Activated CD4-positive, alpha-beta T cell treated with anti-CD3 and anti-CD28 coated beads, Interleukin-2, amount 10 ng/mL, durations not matched to agents 7 days and 5 days (primary cell): ENCODE measurements around the gene FAT1. TPM values are rescaled to one million over a fixed set of nuclear protein-coding genes. Genes with fewer than 3 reads are reported as not detected.
A peak's percentile ranks its signal among the peaks of the same experiment; 100 is the strongest.

Source experiments
- CTCF ChIA-PET: fragments of 350-600 bp; sonication (Branson Sonifier 250); formaldehyde crosslinking; loops from one replicate; lab custom pipeline; 2021; ENCODE audit warnings: antibody characterized with exemption; lab: Charles Lee
- POLR2A ChIA-PET: fragments of 350-600 bp; sonication (Branson Sonifier 250); formaldehyde crosslinking; loops from one replicate; lab custom pipeline; 2021; ENCODE audit warnings: antibody characterized with exemption; lab: Charles Lee
- DNase-seq: peaks from one replicate; pipeline ENCODE4 v3.0.0-alpha.2; 2020
- H3K27ac Mint-ChIP-seq: one replicate; pipeline ENCODE4 v1.8.0; 2021; ENCODE audit warnings: mild to moderate bottlenecking, moderate library complexity, mixed read lengths
- H3K27me3 Mint-ChIP-seq: one replicate; pipeline ENCODE4 v1.8.0; 2021; ENCODE audit warnings: mixed read lengths
- H3K36me3 Mint-ChIP-seq: one replicate; pipeline ENCODE4 v1.8.0; 2021; ENCODE audit warnings: low read depth, mixed read lengths
- H3K4me1 Mint-ChIP-seq: one replicate; pipeline ENCODE4 v1.8.0; 2021; ENCODE audit warnings: mixed read lengths
- H3K4me3 Mint-ChIP-seq: one replicate; pipeline ENCODE4 v1.8.0; 2021; ENCODE audit warnings: mild to moderate bottlenecking, moderate library complexity, mixed read lengths
- H3K9me3 Mint-ChIP-seq: one replicate; pipeline ENCODE4 v1.8.0; 2021; ENCODE audit warnings: mixed read lengths
- total RNA-seq, 2 experiments: library from RNA; stranded (reverse); gene quantifications; one replicate each; pipeline ENCODE4 v1.2.3, GENCODE V29; 2021

Gene FAT1
- total RNA-seq, 2 experiments from 2014 or later = 0.27 to 0.30 TPM

- no peaks in the 10 kb centered on the region for H3K9me3 Mint-ChIP-seq
- POLR2A ChIA-PET = no interaction called here
- peaks cover 8% of the 10 kb centered on the region for H3K36me3 Mint-ChIP-seq
- H3K27ac Mint-ChIP-seq = peak overlapping the region; percentile 50
- peaks cover 18% of the 10 kb centered on the region for H3K4me1 Mint-ChIP-seq
- H3K4me3 Mint-ChIP-seq = peak overlapping the region; percentile 51
- CTCF ChIA-PET = no interaction called here
- DNase-seq = no peak
- peaks cover 53% of the 10 kb centered on the region for H3K27me3 Mint-ChIP-seq
Measured at GRCh38 chr4:186726426-186727168, 2.9 kb upstream of the FAT1 start.

GRCh38 chr4:186725469-186726425 is 2.1 kb upstream of the FAT1 start:
- Mint-ChIP-seq H3K4me3 (peak overlapping the region; percentile 40), H3K27ac (peak overlapping the region; percentile 2), H3K4me1 (peaks cover 18% of the 10 kb centered on the region), H3K9me3 (peaks cover 5% of the 10 kb centered on the region), H3K36me3 (peaks cover 8% of the 10 kb centered on the region), H3K27me3 (peaks cover 58% of the 10 kb centered on the region)
- POLR2A ChIA-PET = no interaction called here
- DNase-seq = no peak
- CTCF ChIA-PET = no interaction called here

DNA sequence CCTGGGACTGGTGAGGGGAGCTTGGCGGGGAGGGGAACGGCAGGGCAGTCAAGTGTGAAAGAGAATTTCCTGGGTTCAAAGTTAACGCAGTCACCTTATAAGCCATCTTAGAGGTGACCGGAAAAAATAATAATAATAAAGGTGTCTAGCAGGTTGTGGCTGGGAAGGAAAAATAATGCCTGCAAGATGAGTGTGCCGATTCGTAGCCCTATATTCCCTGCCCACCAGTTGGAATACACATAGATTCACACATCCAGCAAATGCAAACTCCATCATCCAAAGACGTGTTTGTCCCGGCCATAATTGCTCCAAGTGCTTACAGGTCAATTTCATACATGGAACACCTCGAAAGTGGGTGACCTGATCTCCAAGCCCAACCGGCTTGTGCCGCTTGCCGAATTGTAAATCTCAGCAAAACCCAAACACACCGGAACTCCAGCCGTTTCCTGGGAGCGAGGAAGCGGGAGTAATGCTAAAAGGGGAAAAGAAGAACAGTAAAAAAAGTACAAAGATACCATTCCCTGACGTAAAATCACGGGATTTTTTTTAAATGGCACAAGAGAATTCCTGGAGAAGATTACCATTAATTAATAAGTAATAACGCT is 1.3 kb upstream of the FAT1 start:
- H3K4me3 Mint-ChIP-seq = peak overlapping the region; percentile 43
- H3K27me3 Mint-ChIP-seq = peaks cover 58% of the 10 kb centered on the region
- peak overlapping the region; percentile 36 for H3K27ac Mint-ChIP-seq
- peaks cover 5% of the 10 kb centered on the region for H3K9me3 Mint-ChIP-seq
- DNase-seq = no peak
- peaks cover 8% of the 10 kb centered on the region for H3K36me3 Mint-ChIP-seq
- POLR2A ChIA-PET = no interaction called here
- CTCF ChIA-PET = no interaction called here
- peaks cover 18% of the 10 kb centered on the region for H3K4me1 Mint-ChIP-seq

DNA sequence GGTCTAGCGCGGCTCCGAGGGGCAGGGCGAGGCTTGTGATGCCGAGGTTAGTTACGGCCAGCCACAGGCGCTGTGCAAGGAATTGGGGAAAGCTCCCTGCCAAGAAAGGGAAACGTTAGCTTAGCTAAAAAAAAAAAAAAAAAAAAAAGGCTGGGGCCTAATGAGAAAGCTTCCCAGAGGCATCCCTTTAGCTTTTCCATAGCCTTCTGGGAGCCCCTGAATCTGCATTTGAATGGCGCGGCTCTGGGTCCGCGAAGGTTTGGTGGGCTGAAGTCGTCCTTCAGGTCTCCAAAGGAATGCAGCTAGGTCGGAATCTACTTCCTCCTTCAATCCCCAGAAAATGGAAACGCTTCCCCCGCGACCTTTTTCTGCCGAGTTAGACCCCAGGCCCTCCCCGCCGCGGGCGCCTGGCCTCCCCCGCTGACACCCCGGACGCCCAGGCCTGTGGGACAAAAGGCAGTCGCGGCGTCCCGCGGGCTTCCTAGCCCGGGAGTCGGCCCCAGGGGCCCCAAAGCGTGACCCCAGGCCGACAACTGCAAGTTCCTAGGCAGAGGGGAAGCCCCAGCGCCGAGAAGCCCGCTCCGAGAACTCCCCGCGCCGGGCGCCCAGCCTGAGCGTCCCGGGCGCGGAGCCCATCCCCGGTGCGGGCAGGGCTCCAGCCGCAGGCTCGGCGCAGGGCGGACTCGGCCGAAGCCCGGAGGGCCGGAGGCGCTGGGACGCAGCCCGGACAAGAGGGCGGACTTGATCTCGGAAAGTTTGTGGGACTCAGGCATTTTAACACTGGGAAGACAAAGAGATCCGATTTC is 605 bp upstream of the FAT1 start:
- Mint-ChIP-seq H3K4me3 (peak overlapping the region; percentile 43), H3K27me3 (peaks cover 58% of the 10 kb centered on the region), H3K4me1 (peaks cover 18% of the 10 kb centered on the region), H3K9me3 (peaks cover 5% of the 10 kb centered on the region), H3K27ac (peak overlapping the region; percentile 36), H3K36me3 (peaks cover 8% of the 10 kb centered on the region)
- CTCF ChIA-PET = no interaction called here
- DNase-seq = no peak
- POLR2A ChIA-PET = no interaction called here

DNA sequence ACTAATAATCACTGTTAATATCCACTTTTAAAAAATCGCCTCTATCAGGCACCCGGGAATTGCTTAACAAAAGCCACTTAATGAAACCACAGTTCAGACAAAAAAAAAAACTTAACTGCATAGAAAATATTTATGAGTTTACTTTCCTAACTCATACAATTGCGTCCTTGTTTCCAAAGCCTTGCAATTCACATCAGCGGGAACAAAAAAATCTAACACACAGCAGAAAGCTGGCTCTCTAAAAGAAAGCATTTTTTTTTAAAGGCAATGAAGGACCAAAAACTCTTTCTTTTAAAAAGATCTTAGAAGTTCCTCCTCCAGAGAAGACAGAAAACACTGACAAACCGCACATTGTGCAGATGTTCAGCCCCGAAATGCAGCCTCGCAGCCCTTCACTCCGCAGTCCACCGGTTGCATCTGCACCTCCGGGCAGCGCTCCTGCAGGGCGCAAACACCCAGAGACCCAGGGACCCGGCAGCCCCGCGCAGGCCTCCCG is 812 bp downstream of the FAT1 start:
- Mint-ChIP-seq H3K27me3 (peaks cover 50% of the 10 kb centered on the region), H3K4me3 (peak overlapping the region; percentile 51), H3K27ac (peak overlapping the region; percentile 75), H3K9me3 (peaks cover 9% of the 10 kb centered on the region), H3K4me1 (peaks cover 18% of the 10 kb centered on the region), H3K36me3 (peaks cover 8% of the 10 kb centered on the region)
- POLR2A ChIA-PET = no interaction called here
- DNase-seq = no peak
- CTCF ChIA-PET = interaction anchor here (0.5 kb wide), 1 partner anchor 37 kb away, joined by 3 read pairs; no protein-coding TSS in a partner anchor

- Mint-ChIP-seq H3K4me3 (no peak overlapping the region), H3K27me3 (peaks cover 26% of the 10 kb centered on the region), H3K27ac (no peak overlapping the region), H3K9me3 (peaks cover 17% of the 10 kb centered on the region), H3K36me3 (peaks cover 8% of the 10 kb centered on the region), H3K4me1 (peaks cover 9% of the 10 kb centered on the region)
- DNase-seq = no peak
- ChIA-PET CTCF (no interaction called here), POLR2A (no interaction called here)
Measured at GRCh38 chr4:186719925-186720694, 3.5 kb downstream of the FAT1 start.

DNA sequence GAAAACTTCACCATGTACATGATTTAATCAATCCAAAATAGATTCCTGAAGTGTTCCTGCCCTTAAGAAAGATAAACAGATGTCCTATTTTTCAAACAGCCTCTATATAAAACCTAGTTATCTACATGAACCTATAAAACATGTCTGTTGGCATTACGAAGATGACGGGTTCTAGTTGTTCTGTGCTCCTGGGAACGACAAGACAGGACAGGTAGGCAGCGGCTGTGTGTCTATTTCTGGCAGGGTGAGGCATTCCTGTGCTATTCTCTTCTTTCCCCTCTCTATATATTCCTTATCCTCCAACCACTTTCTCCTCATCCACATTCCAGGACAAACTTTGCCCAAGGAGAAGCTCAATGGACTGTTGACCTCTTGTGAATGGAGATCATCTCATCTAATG is 6.1 kb downstream of the FAT1 start:
- no peaks in the 10 kb centered on the region for H3K36me3 Mint-ChIP-seq
- CTCF ChIA-PET = no interaction called here
- POLR2A ChIA-PET = no interaction called here
- no peak overlapping the region for H3K4me3 Mint-ChIP-seq
- DNase-seq = no peak
- no peaks in the 10 kb centered on the region for H3K4me1 Mint-ChIP-seq
- peaks cover 15% of the 10 kb centered on the region for H3K27me3 Mint-ChIP-seq
- H3K9me3 Mint-ChIP-seq = peaks cover 20% of the 10 kb centered on the region
- H3K27ac Mint-ChIP-seq = no peak overlapping the region

DNA sequence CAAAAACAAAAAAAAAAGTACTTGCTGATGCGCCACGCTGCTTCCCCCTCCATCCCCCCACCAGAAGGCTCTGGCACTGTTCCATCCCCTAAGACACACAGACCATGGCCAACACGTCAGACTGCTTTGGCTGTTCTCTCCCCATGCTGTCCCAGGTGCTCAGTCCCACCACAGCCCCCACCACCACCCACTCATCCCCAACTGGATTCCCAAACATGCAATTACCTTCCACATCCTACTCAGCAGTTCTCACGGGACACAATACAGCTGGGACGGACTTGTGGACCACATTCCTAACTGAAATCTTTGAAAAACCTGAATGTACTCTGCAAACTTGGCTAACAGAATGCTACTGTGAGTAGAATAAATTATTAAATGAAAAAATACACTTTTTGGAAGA is 8.6 kb downstream of the FAT1 start:
- Mint-ChIP-seq H3K27ac (no peak overlapping the region), H3K27me3 (no peaks in the 10 kb centered on the region), H3K36me3 (no peaks in the 10 kb centered on the region), H3K4me1 (no peaks in the 10 kb centered on the region), H3K4me3 (no peak overlapping the region), H3K9me3 (peaks cover 15% of the 10 kb centered on the region)
- DNase-seq = no peak
- ChIA-PET CTCF (no interaction called here), POLR2A (no interaction called here)

DNA sequence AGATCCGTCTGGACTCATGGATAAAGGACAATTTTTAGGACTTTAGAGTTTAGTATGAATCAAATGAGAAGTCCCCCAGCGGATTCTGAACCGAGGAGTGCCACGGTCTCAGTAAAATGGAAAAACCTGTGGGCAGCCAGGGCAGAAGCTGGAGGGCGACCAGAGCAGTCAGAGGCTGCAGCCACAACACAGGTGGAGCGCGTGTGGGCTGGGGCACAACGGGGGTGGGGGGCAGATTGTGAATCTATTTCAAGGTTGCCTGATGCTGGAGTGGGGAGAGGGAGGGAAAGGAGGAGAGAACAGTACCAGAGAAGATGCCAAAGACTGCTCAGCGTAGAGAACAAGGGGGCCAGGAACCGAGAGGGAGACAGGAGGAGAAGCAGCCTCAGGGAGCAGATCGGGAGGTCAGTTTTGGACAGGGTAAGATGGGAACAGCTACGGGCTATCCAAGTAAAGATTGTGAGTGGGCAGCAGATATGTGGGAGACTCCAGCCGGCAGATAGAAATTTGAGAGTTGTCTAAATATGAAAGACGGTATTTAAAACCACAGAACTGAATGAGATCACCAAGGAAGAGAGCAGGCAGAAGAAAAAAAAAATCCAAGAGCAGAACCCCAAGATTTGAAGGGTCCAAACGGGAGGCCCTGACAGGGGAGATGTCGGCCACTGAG is 9.5 kb downstream of the FAT1 start:
- DNase-seq = no peak
- Mint-ChIP-seq H3K9me3 (peaks cover 15% of the 10 kb centered on the region), H3K27me3 (no peaks in the 10 kb centered on the region), H3K4me1 (no peaks in the 10 kb centered on the region), H3K27ac (no peak overlapping the region), H3K4me3 (no peak overlapping the region), H3K36me3 (no peaks in the 10 kb centered on the region)
- ChIA-PET POLR2A (no interaction called here), CTCF (no interaction called here)

GRCh38 chr4:186712690-186713089 is 11.0 kb downstream of the FAT1 start:
- ChIA-PET CTCF (no interaction called here), POLR2A (no interaction called here)
- Mint-ChIP-seq H3K27me3 (no peaks in the 10 kb centered on the region), H3K27ac (no peak overlapping the region), H3K9me3 (peaks cover 10% of the 10 kb centered on the region), H3K36me3 (no peaks in the 10 kb centered on the region), H3K4me1 (no peaks in the 10 kb centered on the region), H3K4me3 (no peak overlapping the region)
- DNase-seq = no peak

- ChIA-PET CTCF (no interaction called here), POLR2A (interaction anchor here (0.5 kb wide), 1 partner anchor 388 kb away, joined by 14 read pairs; no protein-coding TSS in a partner anchor)
- no peak overlapping the region for H3K4me3 Mint-ChIP-seq
- no peak overlapping the region for H3K27ac Mint-ChIP-seq
- no peaks in the 10 kb centered on the region for H3K4me1 Mint-ChIP-seq
- H3K36me3 Mint-ChIP-seq = no peaks in the 10 kb centered on the region
- no peaks in the 10 kb centered on the region for H3K27me3 Mint-ChIP-seq
- peaks cover 3% of the 10 kb centered on the region for H3K9me3 Mint-ChIP-seq
- DNase-seq = no peak
Measured at GRCh38 chr4:186710521-186711119, 13.0 kb downstream of the FAT1 start.
